ENCODE measurements around the gene LGMN.

DNA sequence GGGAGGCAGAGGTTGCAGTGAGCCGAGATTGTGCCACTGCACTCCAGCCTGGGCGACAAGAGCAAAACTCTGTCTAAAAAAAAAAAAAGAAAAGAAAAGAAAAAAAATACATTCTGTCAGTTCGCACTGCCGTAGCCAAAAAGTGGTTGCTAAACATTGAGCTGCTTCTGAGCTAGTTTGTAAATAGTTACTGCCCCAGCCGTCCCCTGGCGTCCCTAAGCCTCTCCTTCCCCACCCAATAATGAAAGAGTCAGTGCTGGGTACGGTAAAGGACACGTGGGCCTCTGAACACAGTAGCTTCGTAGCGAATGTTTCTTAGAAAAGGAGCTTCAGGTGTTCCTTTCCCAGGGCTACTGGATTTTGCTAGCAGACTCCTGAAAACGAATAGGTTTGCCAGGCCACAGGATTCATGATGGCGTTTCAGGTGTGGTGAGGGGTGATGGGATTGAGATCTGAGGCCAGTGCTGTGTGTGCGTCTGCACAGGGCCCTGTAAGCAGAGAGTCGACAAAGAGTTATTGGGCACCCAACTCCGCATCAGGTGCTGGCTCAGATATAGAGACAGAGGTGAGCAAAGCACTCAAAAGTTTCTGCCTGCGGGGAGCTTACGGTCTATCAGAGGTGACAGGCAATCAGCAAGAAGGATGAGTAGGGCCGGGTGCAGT, 94.1 kb downstream of the LGMN start:
- TF ChIP-seq CTCF (IDR thresholded peaks at IDR 0.05) (no peak), POLR2A (IDR thresholded peaks at IDR 0.05) (no peak)
